Measurements from ENCODE around the gene C16orf92. TPM values are rescaled to one million over a fixed set of nuclear protein-coding genes. Genes with fewer than 3 reads are reported as not detected.

C16orf92 gene
- total RNA-seq, 2 experiments from 2014 or later = not detected

DNA sequence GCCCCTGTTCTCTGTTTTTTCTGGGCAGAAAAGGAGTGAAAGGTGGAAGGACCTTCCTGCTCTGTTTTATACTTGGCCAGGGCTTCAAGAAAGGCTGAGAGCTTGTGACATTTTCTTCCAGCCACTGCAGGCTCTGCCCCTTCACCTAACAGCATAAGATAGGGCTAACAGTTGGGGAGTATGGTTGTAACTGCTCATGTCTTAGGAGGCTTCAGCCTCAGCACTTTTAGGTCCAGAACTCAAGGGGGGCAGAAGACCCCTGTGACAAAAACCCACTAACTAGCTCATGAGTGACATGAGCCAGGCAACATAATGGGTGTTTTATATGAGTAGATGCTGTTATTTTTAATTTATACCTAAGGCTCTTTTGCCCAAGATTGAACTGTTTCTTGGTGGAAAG is 47.5 kb downstream of the C16orf92 start:
- Mint-ChIP-seq H3K9me3 (no peaks in the 10 kb centered on the region), H3K27me3 (no peaks in the 10 kb centered on the region), H3K36me3 (ENCODE audit: low read depth) (peaks cover 72% of the 10 kb centered on the region), H3K4me3 (no peak overlapping the region), H3K4me1 (ENCODE audit: low read depth) (peaks cover 42% of the 10 kb centered on the region), H3K27ac (peak overlapping the region; percentile 61)
- ChIA-PET CTCF (no interaction called here), POLR2A (interaction anchor here (1.0 kb wide), 1 partner anchor 21 kb away, joined by 3 read pairs; the partner anchor contains the start of gene TBX6)
- DNase-seq (no peak), ATAC-seq (ENCODE audit: poor library complexity) (no peak)
- H3K27ac ChIP-seq (ENCODE audit: low read depth in 1 of 2, low read length in 2 of 2) = no peak overlapping the region
- H3K36me3 ChIP-seq (ENCODE audit: insufficient read depth, low read length) = peaks cover 59% of the 10 kb centered on the region
- no peak for TF ChIP-seq CTCF (IDR thresholded peaks at IDR 0.05)
- peaks cover 0 to 4% of the 10 kb centered on the region in 2 experiments for H3K9me3 ChIP-seq (ENCODE audit: control insufficient read depth in 1 of 2, insufficient read depth in 1 of 2, low read length in 2 of 2)
- intact Hi-C loops (cut with DNase I, micrococcal nuclease) = loop anchor here in 1 of 2 experiments (10.0 kb wide), 1 partner anchor 434 kb away; no protein-coding TSS in a partner anchor
- no peak overlapping the region for H3K4me3 ChIP-seq (ENCODE audit: low read length)
- no peaks in the 10 kb centered on the region for H3K27me3 ChIP-seq (ENCODE audit: control insufficient read depth in 1 of 2, insufficient read depth in 2 of 2, low read length in 2 of 2)
- H3K4me1 ChIP-seq (ENCODE audit: insufficient read depth, low read length) = peaks cover 56% of the 10 kb centered on the region

Other genes starting within 250 kb of the C16orf92 start
- gene ZG16, start 244.9 kb upstream of the C16orf92 start, total RNA-seq = not detected
- gene KIF22, start 232.4 kb upstream of the C16orf92 start, total RNA-seq = 100 to 1,000 TPM in 1 of 2 experiments, 10 to 100 TPM in 1; 99.0 to 101 TPM
- 100 to 1,000 TPM; 251 to 253 TPM for gene MAZ, start 216.7 kb upstream of the C16orf92 start, total RNA-seq
- gene PRRT2, start 211.0 kb upstream of the C16orf92 start, total RNA-seq = 1 to 10 TPM; 2.2 to 2.3 TPM
- 10 to 100 TPM; 20.3 TPM for gene PAGR1, start 207.0 kb upstream of the C16orf92 start, total RNA-seq
- gene MVP, start 202.7 kb upstream of the C16orf92 start, total RNA-seq = 100 to 1,000 TPM; 115 to 118 TPM
- gene CDIPT, start 160.0 kb upstream of the C16orf92 start, total RNA-seq = 10 to 100 TPM; 25.7 to 27.0 TPM
- not detected for gene SEZ6L2, start 123.6 kb upstream of the C16orf92 start, total RNA-seq
- not detected for gene ASPHD1, start 122.7 kb upstream of the C16orf92 start, total RNA-seq
- 10 to 100 TPM; 40.0 to 43.8 TPM for gene KCTD13, start 97.0 kb upstream of the C16orf92 start, total RNA-seq
- gene TMEM219, start 61.1 kb upstream of the C16orf92 start, total RNA-seq = 10 to 100 TPM; 56.9 to 63.3 TPM
- 10 to 100 TPM; 13.1 to 14.1 TPM for gene TAOK2, start 49.3 kb upstream of the C16orf92 start, total RNA-seq
- gene HIRIP3, start 27.6 kb upstream of the C16orf92 start, total RNA-seq = 10 to 100 TPM in 1 of 2 experiments, 1 to 10 TPM in 1; 8.5 to 11.8 TPM
- gene INO80E, start 27.0 kb upstream of the C16orf92 start, total RNA-seq = 10 to 100 TPM; 54.6 to 57.6 TPM
- under 1 TPM; 0.14 TPM for gene DOC2A, start 12.2 kb upstream of the C16orf92 start, total RNA-seq
- gene TLCD3B, start 8.1 kb downstream of the C16orf92 start, total RNA-seq = not detected
- gene ALDOA, start 42.6 kb downstream of the C16orf92 start, total RNA-seq = 100 to 1,000 TPM; 390 to 396 TPM
- 10 to 100 TPM; 83.9 to 87.3 TPM for gene PPP4C, start 52.8 kb downstream of the C16orf92 start, total RNA-seq
- gene TBX6, start 68.7 kb downstream of the C16orf92 start, total RNA-seq = under 1 TPM; 0.42 to 0.47 TPM
- gene YPEL3, start 73.0 kb downstream of the C16orf92 start, total RNA-seq = 100 to 1,000 TPM; 154 to 166 TPM
- 1 to 10 TPM; 5.2 to 6.4 TPM for gene GDPD3, start 90.3 kb downstream of the C16orf92 start, total RNA-seq
- gene MAPK3, start 100.0 kb downstream of the C16orf92 start, total RNA-seq = 10 to 100 TPM; 49.0 to 51.5 TPM
- gene CORO1A, start 160.4 kb downstream of the C16orf92 start, total RNA-seq = 100 to 1,000 TPM; 411 to 416 TPM
- gene BOLA2B, start 170.5 kb downstream of the C16orf92 start, total RNA-seq = 10 to 100 TPM; 41.3 to 46.3 TPM
- gene SLX1A, start 170.7 kb downstream of the C16orf92 start, total RNA-seq = 10 to 100 TPM; 18.4 to 28.0 TPM
- gene SULT1A3, start 176.1 kb downstream of the C16orf92 start, total RNA-seq = 10 to 100 TPM; 15.0 to 16.1 TPM
- gene NPIPB13, start 225.3 kb downstream of the C16orf92 start, total RNA-seq = 10 to 100 TPM; 10.8 to 12.2 TPM